Ecto neural progenitor cell (in vitro differentiated cells): ENCODE measurements around the gene IGHMBP2.

Experiments
- DNase-seq: peaks from one replicate; pipeline ENCODE4 v3.0.0-alpha.2; 2018; ENCODE audit warnings: low spot score

IGHMBP2 gene

GRCh38 chr11:68890490-68891231 is 13.0 kb upstream of the IGHMBP2 start:
- no peak for DNase-seq

GRCh38 chr11:68891351-68891948 is 12.2 kb upstream of the IGHMBP2 start:
- DNase-seq, result no peak

- no peak for DNase-seq
Observed at GRCh38 chr11:68892576-68892975, 11.1 kb upstream of the IGHMBP2 start.

- no peak for DNase-seq
Observed at GRCh38 chr11:68893282-68893681, 10.4 kb upstream of the IGHMBP2 start.

GRCh38 chr11:68896171-68896959 is 7.3 kb upstream of the IGHMBP2 start:
- DNase-seq, result no peak

GRCh38 chr11:68897441-68897840 is 6.2 kb upstream of the IGHMBP2 start:
- DNase-seq, result no peak

GRCh38 chr11:68900835-68901381 is 2.8 kb upstream of the IGHMBP2 start:
- no peak for DNase-seq

GRCh38 chr11:68904248-68904847 is 657 bp downstream of the IGHMBP2 start:
- peak; percentile 58 for DNase-seq

- no peak for DNase-seq
Observed at GRCh38 chr11:68905421-68906360, 2.0 kb downstream of the IGHMBP2 start.

- DNase-seq, result no peak
Observed at GRCh38 chr11:68908273-68908672, 4.6 kb downstream of the IGHMBP2 start.

- no peak for DNase-seq
Observed at GRCh38 chr11:68910965-68911364, 7.3 kb downstream of the IGHMBP2 start.

- no peak for DNase-seq
Observed at GRCh38 chr11:68911731-68912130, 8.0 kb downstream of the IGHMBP2 start.

GRCh38 chr11:68912254-68912653 is 8.6 kb downstream of the IGHMBP2 start:
- no peak for DNase-seq

- no peak for DNase-seq
Observed at GRCh38 chr11:68913188-68913587, 9.5 kb downstream of the IGHMBP2 start.

GRCh38 chr11:68914761-68915160 is 11.1 kb downstream of the IGHMBP2 start:
- no peak for DNase-seq

- no peak for DNase-seq
Observed at GRCh38 chr11:68916439-68916838, 12.7 kb downstream of the IGHMBP2 start.

- DNase-seq, result no peak
Observed at GRCh38 chr11:68923614-68924013, 19.9 kb downstream of the IGHMBP2 start.

GRCh38 chr11:68924073-68924925 is 20.6 kb downstream of the IGHMBP2 start:
- DNase-seq, result no peak

GRCh38 chr11:68925611-68926010 is 21.9 kb downstream of the IGHMBP2 start:
- DNase-seq, result no peak
